ENCODE data around the gene SLC7A10. TPM values are rescaled to one million over a fixed set of nuclear protein-coding genes. Genes with fewer than 3 reads are reported as not detected.

The SLC7A10 gene
- total RNA-seq, 1 donor from 2014 or later, result not detected

DNA sequence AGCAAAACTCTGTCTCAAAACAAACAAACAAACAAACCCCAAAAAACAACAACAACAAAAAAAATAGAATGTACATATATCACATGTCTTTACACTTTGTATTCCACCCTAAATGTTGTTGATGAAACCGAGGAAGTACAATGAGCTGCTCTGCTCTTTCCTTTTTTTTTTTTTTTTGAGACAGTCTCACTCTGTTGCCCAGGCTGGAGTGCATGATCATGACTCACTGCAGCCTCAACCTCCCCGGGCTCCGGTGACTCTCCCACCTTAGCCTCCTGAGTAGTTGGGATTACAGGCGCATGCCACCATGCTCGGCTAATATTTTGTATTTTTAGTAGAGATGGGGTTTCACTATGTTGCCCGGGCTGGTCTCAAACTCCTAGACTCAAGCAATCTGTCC is 62.2 kb downstream of the SLC7A10 start:
- TF ChIP-seq CTCF (IDR thresholded peaks at IDR 0.05; ENCODE audit: borderline replicate concordance), result no peak
- peaks cover 11% of the 10 kb centered on the region for H3K9me3 ChIP-seq (replicated peaks)
- no peak for DNase-seq
- H3K36me3 ChIP-seq, result no peaks in the 10 kb centered on the region
- no peaks in the 10 kb centered on the region for H3K4me1 ChIP-seq
- no peak overlapping the region for H3K27ac ChIP-seq (replicated peaks)
- H3K4me3 ChIP-seq, result no peak overlapping the region
- H3K27me3 ChIP-seq (ENCODE audit: low read depth), result no peaks in the 10 kb centered on the region
- intact Hi-C loops (cut with micrococcal nuclease), result no loop called here

- no peaks in the 10 kb centered on the region for H3K36me3 ChIP-seq
- H3K27ac ChIP-seq (replicated peaks), result no peak overlapping the region
- no peak for DNase-seq
- no peaks in the 10 kb centered on the region for H3K27me3 ChIP-seq (ENCODE audit: low read depth)
- no peak for TF ChIP-seq CTCF (IDR thresholded peaks at IDR 0.05; ENCODE audit: borderline replicate concordance)
- intact Hi-C loops (cut with micrococcal nuclease), result no loop called here
- no peak overlapping the region for H3K4me3 ChIP-seq
- no peaks in the 10 kb centered on the region for H3K4me1 ChIP-seq
- H3K9me3 ChIP-seq (replicated peaks), result no peaks in the 10 kb centered on the region
Observed at GRCh38 chr19:33161201-33161600, 64.4 kb downstream of the SLC7A10 start.

DNA sequence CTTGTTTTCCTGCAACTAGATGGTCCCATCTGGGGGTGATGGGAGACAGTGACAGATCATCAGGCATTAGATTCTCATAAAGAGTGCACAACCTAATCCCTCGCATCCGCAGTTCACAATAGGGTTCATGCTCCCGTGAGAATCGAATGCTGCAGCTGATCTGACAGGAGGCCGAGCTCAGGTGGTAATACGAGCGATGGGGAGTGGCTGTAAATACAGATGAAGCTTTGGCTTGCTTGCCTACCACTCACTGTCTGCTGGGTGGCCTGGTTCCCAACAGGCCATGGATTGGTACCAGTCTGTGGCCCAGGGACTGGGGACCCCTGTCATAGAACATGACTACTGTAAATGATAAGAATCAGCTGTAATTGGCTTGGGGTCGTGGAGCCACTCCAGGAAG is 65.8 kb downstream of the SLC7A10 start:
- H3K27ac ChIP-seq (replicated peaks), result no peak overlapping the region
- DNase-seq, result no peak
- no peaks in the 10 kb centered on the region for H3K9me3 ChIP-seq (replicated peaks)
- no peaks in the 10 kb centered on the region for H3K27me3 ChIP-seq (ENCODE audit: low read depth)
- no peaks in the 10 kb centered on the region for H3K4me1 ChIP-seq
- H3K4me3 ChIP-seq, result no peak overlapping the region
- H3K36me3 ChIP-seq, result no peaks in the 10 kb centered on the region
- TF ChIP-seq CTCF (IDR thresholded peaks at IDR 0.05; ENCODE audit: borderline replicate concordance), result no peak
- intact Hi-C loops (cut with micrococcal nuclease), result no loop called here

GRCh38 chr19:33159149-33159548 is 66.5 kb downstream of the SLC7A10 start:
- no peak overlapping the region for H3K4me3 ChIP-seq
- no peaks in the 10 kb centered on the region for H3K4me1 ChIP-seq
- no peak for TF ChIP-seq CTCF (IDR thresholded peaks at IDR 0.05; ENCODE audit: borderline replicate concordance)
- H3K9me3 ChIP-seq (replicated peaks), result no peaks in the 10 kb centered on the region
- DNase-seq, result no peak
- H3K36me3 ChIP-seq, result no peaks in the 10 kb centered on the region
- no peaks in the 10 kb centered on the region for H3K27me3 ChIP-seq (ENCODE audit: low read depth)
- H3K27ac ChIP-seq (replicated peaks), result no peak overlapping the region
- intact Hi-C loops (cut with micrococcal nuclease), result no loop called here

Other genes starting within 250 kb of the SLC7A10 start
- gene RHPN2, start 161.0 kb downstream of the SLC7A10 start, total RNA-seq, result 1.0 TPM
- gene GPATCH1, start 144.7 kb downstream of the SLC7A10 start, total RNA-seq, result 6.2 TPM
- not detected for gene WDR88, start 93.7 kb downstream of the SLC7A10 start, total RNA-seq
- 20.8 TPM for gene LRP3, start 31.5 kb downstream of the SLC7A10 start, total RNA-seq
- 1.7 TPM for gene CEBPA, start 76.7 kb upstream of the SLC7A10 start, total RNA-seq
- gene CEBPG, start 147.9 kb upstream of the SLC7A10 start, total RNA-seq, result 13.0 TPM